ENCODE measurements around the gene ALKBH8. TPM values are rescaled to one million over a fixed set of nuclear protein-coding genes. Genes with fewer than 3 reads are reported as not detected.
"Not testable (repeated sequence)": the region's sequence is repeated elsewhere in the genome, so short reads cannot be mapped to it uniquely, and the experiment has no call there.

ALKBH8 gene
- total RNA-seq, 4 donors from 2014 or later = 7.4 to 11.6 (median 10.9) TPM

DNA sequence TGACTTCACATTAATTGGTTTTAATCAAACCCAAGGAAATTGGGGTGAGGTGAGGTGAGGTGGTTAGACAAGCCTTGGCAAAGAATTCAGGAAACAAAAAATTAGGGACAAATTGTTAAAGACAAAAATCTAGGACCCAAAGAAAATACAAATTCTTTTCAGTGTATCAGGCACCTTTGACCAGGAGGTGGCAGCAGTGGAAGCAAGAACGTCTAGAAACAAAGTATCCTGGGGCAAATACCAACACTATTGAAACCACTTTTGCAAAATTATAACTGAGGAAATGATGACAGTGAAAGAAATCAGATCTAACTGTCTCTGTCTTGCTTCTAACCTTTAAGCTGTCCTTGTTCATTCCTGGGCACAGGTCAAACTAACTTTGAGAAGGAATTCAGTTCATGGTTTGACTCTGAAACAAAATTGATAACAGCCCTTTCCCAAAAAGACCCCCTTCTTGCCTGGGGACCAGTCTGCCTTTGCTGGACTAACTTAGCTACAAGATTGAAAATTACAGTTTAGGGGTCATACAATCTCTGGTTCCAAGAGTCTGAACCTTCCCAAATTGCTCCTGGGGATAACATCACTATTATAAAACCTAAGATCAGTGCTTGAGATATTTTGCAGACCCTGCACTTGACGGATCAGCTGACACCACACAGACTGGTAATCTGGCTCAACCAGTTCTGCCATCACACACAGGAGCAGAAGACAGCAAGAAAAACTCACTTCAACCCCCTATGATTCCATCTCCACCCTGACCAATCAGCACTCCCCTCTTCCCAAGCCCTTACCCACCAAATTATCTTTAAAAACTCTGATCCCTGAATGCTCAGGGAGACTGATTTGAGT, 11.2 kb upstream of the ALKBH8 start:
- TF ChIP-seq, protein P1, sequence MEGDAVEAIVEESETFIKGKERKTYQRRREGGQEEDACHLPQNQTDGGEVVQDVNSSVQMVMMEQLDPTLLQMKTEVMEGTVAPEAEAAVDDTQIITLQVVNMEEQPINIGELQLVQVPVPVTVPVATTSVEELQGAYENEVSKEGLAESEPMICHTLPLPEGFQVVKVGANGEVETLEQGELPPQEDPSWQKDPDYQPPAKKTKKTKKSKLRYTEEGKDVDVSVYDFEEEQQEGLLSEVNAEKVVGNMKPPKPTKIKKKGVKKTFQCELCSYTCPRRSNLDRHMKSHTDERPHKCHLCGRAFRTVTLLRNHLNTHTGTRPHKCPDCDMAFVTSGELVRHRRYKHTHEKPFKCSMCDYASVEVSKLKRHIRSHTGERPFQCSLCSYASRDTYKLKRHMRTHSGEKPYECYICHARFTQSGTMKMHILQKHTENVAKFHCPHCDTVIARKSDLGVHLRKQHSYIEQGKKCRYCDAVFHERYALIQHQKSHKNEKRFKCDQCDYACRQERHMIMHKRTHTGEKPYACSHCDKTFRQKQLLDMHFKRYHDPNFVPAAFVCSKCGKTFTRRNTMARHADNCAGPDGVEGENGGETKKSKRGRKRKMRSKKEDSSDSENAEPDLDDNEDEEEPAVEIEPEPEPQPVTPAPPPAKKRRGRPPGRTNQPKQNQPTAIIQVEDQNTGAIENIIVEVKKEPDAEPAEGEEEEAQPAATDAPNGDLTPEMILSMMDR (IDR thresholded peaks at IDR 0.05) = peak in 4 of 6 experiments; percentile 40 to 69 (median 66)
- 11 to 27% methylated on average over 2 of the region's 2 CpGs for WGBS, 2 donors
- H3K4me1 ChIP-seq; H3K36me3 ChIP-seq; H3K27me3 ChIP-seq; H3K4me3 ChIP-seq (replicated peaks in 1 of 3); H3K27ac ChIP-seq; H3K9me3 ChIP-seq: not testable (repeated sequence)
- DNase-seq = peak; percentile 55 to 67
- intact Hi-C loops (cut with DNase I) = loop anchor here (5.0 kb wide), 1 partner anchor 116 kb away; no protein-coding TSS in a partner anchor

DNA sequence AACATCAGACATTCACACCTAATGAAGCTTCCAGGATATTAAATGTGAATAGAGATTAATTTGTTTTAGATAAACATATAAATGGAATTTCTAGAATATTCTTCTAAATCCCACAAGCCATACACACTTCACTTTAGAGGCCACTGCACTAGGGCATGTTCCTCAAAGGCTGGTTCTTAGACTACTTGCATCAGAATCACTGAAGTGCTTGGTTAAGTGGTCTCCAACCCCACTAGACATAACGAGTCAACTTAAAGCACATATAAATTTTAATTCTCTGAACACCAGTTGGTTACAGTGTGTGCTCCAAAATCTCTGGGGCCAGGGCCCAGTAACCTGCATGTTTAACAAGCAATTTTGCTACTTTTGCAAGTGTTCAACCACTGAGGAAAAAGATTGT, 7.9 kb upstream of the ALKBH8 start:
- intact Hi-C loops (cut with DNase I) = no loop called here
- 9 to 25% methylated on average over 1 of the region's 1 CpG for WGBS, 2 donors
- DNase-seq = no peak
- Histone ChIP-seq H3K27ac (no peak overlapping the region), H3K4me1 (no peaks in the 10 kb centered on the region), H3K4me3 (replicated peaks in 1 of 3) (no peak overlapping the region), H3K36me3 (no peaks in the 10 kb centered on the region), H3K9me3 (no peaks in the 10 kb centered on the region), H3K27me3 (no peaks in the 10 kb centered on the region)
- TF ChIP-seq, protein P1 (IDR thresholded peaks at IDR 0.05) = no peak
- TF ChIP-seq POLR2A (IDR thresholded peaks at IDR 0.05) = no peak

DNA sequence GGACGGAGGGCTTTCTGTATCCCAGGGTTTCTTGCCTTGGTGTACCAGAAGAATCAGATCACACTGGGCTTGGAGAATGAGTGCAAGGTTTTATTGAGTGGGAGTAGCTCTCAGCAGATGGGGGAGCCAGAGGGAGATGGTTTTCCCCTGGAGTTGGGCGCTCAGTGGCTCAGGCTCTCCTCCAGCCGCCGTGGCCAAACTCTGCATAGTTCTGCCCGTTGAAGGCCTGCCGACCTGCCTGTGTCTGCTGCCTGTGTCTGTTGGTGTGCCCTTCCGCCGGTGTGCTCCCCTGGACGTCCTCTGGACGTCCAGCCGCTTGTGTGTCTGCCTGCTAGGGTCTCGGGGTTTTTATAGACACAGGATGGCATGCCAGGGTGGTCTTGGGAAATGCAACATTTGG, 4.5 kb upstream of the ALKBH8 start:
- no peak for DNase-seq
- TF ChIP-seq, protein P1 (IDR thresholded peaks at IDR 0.05) = no peak
- no peak for TF ChIP-seq POLR2A (IDR thresholded peaks at IDR 0.05)
- intact Hi-C loops (cut with DNase I) = no loop called here
- Histone ChIP-seq H3K27ac (no peak overlapping the region), H3K27me3 (no peaks in the 10 kb centered on the region), H3K36me3 (no peaks in the 10 kb centered on the region), H3K4me3 (replicated peaks in 1 of 3) (no peak overlapping the region), H3K9me3 (no peaks in the 10 kb centered on the region), H3K4me1 (peaks cover 0 to under 1% of the 10 kb centered on the region in 2 donors)
- WGBS, 2 donors = 77 to 81% methylated on average over 12 of the region's 12 CpGs

DNA sequence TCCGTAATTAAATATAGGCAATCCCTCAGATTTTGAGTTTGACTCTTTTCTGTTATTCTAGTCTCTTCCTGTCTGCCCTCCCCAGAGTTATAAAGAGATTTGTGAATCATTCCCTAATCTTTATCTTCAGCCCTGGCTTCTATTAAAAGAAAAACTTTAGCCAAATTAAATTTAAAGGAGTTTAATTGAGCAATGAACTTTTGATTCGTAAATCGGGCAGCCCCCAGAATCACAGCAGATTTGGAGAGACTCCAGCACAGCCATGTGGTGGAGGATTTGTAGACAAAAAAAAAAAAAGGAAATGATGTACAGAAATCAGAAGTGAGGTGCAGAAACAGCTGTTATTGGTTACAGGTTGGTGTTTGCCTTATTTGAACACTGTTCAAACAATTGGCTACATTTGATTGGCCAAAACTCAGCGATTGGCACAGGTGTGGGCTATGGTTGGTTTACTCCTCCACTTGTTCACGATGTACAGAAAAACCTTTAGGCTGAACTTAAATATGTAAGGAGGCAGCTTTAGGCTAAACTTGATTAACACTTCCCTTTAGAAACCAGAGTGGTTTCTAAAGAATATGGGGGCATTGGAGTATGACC, 2.3 kb upstream of the ALKBH8 start:
- no peak overlapping the region for H3K4me3 ChIP-seq (replicated peaks in 1 of 3)
- H3K27ac ChIP-seq = no peak overlapping the region
- no peaks in the 10 kb centered on the region for H3K36me3 ChIP-seq
- WGBS, 2 donors = 72 to 78% methylated on average over 5 of the region's 5 CpGs
- H3K4me1 ChIP-seq = peaks cover 12% of the 10 kb centered on the region in 2 donors
- H3K9me3 ChIP-seq = no peaks in the 10 kb centered on the region
- TF ChIP-seq, protein P1 (IDR thresholded peaks at IDR 0.05) = no peak
- TF ChIP-seq POLR2A (IDR thresholded peaks at IDR 0.05) = no peak
- no peak for DNase-seq
- intact Hi-C loops (cut with DNase I) = no loop called here
- no peaks in the 10 kb centered on the region for H3K27me3 ChIP-seq

DNA sequence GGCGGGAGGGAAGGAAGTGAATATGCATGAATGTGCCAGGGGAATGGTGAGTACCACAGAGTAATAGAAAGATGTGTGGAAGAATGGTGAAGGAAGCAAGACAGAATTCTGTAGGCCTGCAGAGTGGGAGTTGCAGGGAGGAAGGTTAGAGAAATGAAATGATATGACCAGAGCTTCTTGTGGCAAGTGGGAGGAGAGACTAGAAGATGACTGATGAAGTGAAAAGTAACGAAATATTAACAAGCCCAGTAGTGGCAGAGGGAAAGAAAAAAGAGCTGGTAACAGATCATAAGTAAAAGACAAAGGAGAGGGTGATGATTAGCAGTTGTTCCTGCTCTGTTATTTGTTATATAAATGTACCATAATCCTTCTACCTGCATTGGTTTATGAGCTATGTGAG, 1.0 kb upstream of the ALKBH8 start:
- no peak for DNase-seq
- 88 to 96% methylated on average over 2 of the region's 2 CpGs for WGBS, 2 donors
- TF ChIP-seq POLR2A (IDR thresholded peaks at IDR 0.05) = no peak
- TF ChIP-seq, protein P1 (IDR thresholded peaks at IDR 0.05) = no peak
- peaks cover 12% of the 10 kb centered on the region in 2 donors for H3K4me1 ChIP-seq
- H3K4me3 ChIP-seq (replicated peaks in 1 of 3) = no peak overlapping the region
- no peak overlapping the region for H3K27ac ChIP-seq
- H3K27me3 ChIP-seq = no peaks in the 10 kb centered on the region
- intact Hi-C loops (cut with DNase I) = no loop called here
- H3K9me3 ChIP-seq = no peaks in the 10 kb centered on the region
- no peaks in the 10 kb centered on the region for H3K36me3 ChIP-seq

DNA sequence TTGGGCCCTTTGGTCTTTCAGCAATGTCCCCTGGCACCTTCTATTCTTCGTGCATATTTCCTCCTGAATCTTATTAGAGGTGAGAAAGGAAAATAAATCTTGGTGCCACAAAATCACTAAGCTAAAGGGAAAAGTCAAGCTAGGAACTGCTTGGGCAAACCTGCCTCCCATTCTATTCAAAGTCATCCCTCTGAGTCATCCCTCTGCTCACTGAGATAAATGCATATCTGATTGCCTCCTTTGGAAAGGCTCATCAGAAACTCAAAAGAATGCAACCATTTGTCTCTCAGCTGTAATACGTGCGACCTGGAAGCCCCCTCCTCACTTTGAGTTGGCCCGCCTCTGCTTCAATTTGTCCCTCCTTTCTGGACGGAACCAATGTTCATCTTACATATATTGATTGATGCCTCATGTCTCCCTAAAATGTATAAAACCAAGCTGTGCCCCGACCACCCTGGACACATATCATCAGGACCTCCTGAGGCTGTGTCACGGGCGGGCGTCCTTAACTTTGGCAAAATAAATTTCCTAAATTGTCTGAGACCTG, 493 bp upstream of the ALKBH8 start:
- DNase-seq; H3K27me3 ChIP-seq; H3K9me3 ChIP-seq; H3K36me3 ChIP-seq; intact Hi-C loops (cut with DNase I): not testable (repeated sequence)
- Histone ChIP-seq H3K27ac (peak overlapping the region in 2 of 3 donors; percentile 70 to 79), H3K4me3 (replicated peaks in 1 of 3) (peak overlapping the region in 2 of 3 donors; percentile 35 to 52), H3K4me1 (peaks cover 12% of the 10 kb centered on the region in 2 donors)
- WGBS, 2 donors = 58% methylated on average over 9 of the region's 9 CpGs

Data from thyroid gland (tissue), 4 donors.